ENCODE results near the gene SPRYD3.

DNA sequence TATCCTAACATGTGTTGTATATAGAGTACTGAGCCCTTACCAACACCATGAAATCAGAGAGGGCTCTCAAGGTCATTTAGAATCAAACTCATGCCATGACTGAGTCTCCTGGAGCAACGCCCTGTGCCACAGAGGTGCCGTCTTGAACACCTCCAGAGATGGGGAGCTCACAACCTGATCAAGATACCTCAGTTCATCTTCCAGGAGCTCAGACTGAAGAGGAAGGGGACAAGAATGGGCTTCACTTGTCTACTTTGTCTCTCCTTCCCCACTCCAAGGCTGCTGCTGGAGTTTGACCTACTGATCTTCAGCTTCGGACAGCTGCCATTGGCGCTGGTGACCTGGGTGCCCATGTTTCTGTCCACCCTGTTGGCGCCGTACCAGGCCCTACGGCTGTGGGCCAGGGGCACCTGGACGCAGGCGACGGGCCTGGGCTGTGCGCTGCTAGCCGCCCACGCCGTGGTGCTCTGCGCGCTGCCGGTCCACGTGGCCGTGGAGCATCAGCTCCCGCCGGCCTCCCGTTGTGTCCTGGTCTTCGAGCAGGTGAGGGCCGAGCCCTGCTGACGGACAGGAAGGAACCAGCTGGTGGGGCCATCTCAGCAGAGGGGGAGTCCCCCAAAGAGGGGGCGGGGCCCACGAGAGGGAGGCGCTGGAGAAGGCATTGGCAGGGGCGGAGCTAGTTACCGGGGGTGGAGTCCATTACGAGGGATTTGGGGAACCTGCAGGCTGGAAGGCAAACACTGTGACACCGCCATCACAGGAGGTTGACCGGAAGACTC is 36.1 kb upstream of the SPRYD3 start:
- TF ChIP-seq POLR2AphosphoS5 (IDR thresholded peaks at IDR 0.05; ENCODE audit: low read depth, low read length) (no peak), POLR2A (IDR thresholded peaks at IDR 0.05; ENCODE audit: low read depth, low read length) (no peak), TAF1 (IDR thresholded peaks at IDR 0.05; ENCODE audit: low read depth, low read length) (no peak), SPI1 (IDR thresholded peaks at IDR 0.05; ENCODE audit: low read depth, low read length) (no peak), POU2F2 (IDR thresholded peaks at IDR 0.05; ENCODE audit: low read depth, low read length) (no peak), PAX5 (IDR thresholded peaks at IDR 0.05; ENCODE audit: insufficient read depth, low read length, severe bottlenecking) (no peak)
